ENCODE results near the gene COL6A2. TPM values are rescaled to one million over a fixed set of nuclear protein-coding genes. Genes with fewer than 3 reads are reported as not detected.

COL6A2 gene
- total and polyA plus RNA-seq, 8 donors, result 79.3 to 3,737 (median 398) TPM

DNA sequence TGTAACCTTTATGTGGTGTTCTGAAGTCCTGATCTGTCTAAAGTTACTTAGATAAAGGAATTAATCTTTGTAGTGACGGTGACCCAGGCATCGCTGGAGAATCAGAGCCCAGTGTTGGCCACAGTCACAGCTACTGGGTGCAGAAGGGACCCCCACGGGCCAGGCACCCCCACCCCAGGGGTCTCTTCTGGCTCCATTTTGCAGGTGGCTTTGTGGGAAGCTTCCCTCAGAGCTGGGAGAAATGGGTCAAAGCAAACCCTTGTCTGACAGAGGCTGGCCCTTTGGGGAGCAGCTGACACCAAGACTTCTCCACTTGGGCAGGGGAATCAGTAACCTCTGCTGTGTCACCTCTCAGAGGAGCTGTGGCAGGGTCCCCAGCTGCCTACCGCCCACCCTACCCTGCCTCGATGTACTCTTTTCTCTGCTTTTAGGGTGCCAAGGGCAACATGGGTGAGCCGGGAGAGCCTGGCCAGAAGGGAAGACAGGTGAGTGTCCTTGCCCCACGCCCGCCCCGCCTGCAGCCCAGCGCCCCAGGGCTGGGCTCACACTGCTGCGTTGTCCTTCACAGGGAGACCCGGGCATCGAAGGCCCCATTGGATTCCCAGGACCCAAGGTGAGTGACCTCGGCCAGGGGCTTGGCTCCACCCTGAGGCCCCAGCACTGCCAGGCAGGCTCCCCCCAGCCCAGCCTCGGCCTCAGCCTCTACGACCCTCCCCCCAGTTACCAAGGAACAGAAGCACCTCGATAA, 17.7 kb downstream of the COL6A2 start:
- 86 to 95% (median 90%) methylated on average over 15 to 17 of the region's 17 CpGs for WGBS, 5 donors
- H3K9me3 ChIP-seq, result peaks cover 0 to 7% (median 3%) of the 10 kb centered on the region in 4 donors
- no peak for DNase-seq
- H3K36me3 ChIP-seq, result peaks cover 69 to 89% (median 88%) of the 10 kb centered on the region in 4 donors
- peaks cover under 1 to 7% (median 7%) of the 10 kb centered on the region in 4 donors for H3K4me1 ChIP-seq
- intact Hi-C loops (cut with DNase I; ENCODE audit: low total_unique reads), result no loop called here
- no peak overlapping the region for H3K4me3 ChIP-seq
- peak overlapping the region in 1 of 5 donors; percentile 12 for H3K27ac ChIP-seq
- H3K27me3 ChIP-seq, result no peaks in the 10 kb centered on the region
- TF ChIP-seq, protein P1, sequence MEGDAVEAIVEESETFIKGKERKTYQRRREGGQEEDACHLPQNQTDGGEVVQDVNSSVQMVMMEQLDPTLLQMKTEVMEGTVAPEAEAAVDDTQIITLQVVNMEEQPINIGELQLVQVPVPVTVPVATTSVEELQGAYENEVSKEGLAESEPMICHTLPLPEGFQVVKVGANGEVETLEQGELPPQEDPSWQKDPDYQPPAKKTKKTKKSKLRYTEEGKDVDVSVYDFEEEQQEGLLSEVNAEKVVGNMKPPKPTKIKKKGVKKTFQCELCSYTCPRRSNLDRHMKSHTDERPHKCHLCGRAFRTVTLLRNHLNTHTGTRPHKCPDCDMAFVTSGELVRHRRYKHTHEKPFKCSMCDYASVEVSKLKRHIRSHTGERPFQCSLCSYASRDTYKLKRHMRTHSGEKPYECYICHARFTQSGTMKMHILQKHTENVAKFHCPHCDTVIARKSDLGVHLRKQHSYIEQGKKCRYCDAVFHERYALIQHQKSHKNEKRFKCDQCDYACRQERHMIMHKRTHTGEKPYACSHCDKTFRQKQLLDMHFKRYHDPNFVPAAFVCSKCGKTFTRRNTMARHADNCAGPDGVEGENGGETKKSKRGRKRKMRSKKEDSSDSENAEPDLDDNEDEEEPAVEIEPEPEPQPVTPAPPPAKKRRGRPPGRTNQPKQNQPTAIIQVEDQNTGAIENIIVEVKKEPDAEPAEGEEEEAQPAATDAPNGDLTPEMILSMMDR (IDR thresholded peaks at IDR 0.05), result no peak
- TF ChIP-seq EP300 (IDR thresholded peaks at IDR 0.05) (no peak), POLR2AphosphoS5 (IDR thresholded peaks at IDR 0.05) (no peak), POLR2A (IDR thresholded peaks at IDR 0.05) (no peak)

DNA sequence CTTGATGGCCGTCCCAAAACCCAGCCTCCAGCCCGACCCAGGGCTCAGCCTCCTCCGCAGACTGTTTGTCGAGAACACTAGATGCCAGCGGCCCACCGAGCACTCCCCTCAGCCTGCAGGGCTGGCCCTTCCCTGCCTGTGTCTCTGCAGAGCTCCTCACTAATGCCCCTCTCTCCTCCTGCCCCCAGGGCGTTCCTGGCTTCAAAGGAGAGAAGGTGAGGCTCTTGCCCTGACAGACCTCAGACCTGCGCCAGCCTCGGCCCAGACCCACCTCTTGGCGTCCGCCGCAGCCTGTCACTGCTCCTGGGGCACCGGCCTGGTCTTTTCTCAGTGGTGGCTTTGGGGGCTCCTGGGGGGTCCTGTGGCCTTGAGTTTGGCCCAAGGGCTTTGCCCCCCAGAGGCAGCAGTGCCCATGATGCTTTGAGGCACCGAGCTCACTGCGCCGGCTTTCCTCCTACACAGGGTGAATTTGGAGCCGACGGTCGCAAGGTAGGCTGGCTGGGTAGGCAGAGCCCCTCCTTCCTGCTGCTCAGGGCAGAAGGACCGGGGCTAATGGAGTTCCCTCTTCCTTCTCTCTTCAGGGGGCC, 18.4 kb downstream of the COL6A2 start:
- Histone ChIP-seq H3K4me1 (peaks cover 0 to 1% (median under 1%) of the 10 kb centered on the region in 4 donors), H3K36me3 (peaks cover 76 to 96% (median 95%) of the 10 kb centered on the region in 4 donors), H3K27me3 (no peaks in the 10 kb centered on the region), H3K4me3 (no peak overlapping the region), H3K9me3 (peaks cover 0 to 7% (median 3%) of the 10 kb centered on the region in 4 donors), H3K27ac (no peak overlapping the region)
- WGBS, 5 donors, result 80 to 90% (median 88%) methylated on average over 12 to 20 of the region's 20 CpGs
- intact Hi-C loops (cut with DNase I; ENCODE audit: low total_unique reads), result no loop called here
- no peak for DNase-seq
- TF ChIP-seq EP300 (IDR thresholded peaks at IDR 0.05) (no peak), POLR2AphosphoS5 (IDR thresholded peaks at IDR 0.05) (no peak), POLR2A (IDR thresholded peaks at IDR 0.05) (no peak)
- TF ChIP-seq, protein P1 (IDR thresholded peaks at IDR 0.05), result no peak

GRCh38 chr21:46116776-46117585, 19.1 kb downstream of the COL6A2 start:
- WGBS, 5 donors, result 73 to 82% (median 75%) methylated on average over 4 to 24 of the region's 24 CpGs
- DNase-seq, result no peak
- Histone ChIP-seq H3K36me3 (peaks cover 83 to 100% (median 100%) of the 10 kb centered on the region in 4 donors), H3K27ac (no peak overlapping the region), H3K9me3 (peaks cover 0 to 7% (median 3%) of the 10 kb centered on the region in 4 donors), H3K4me1 (no peaks in the 10 kb centered on the region), H3K4me3 (no peak overlapping the region), H3K27me3 (no peaks in the 10 kb centered on the region)
- TF ChIP-seq POLR2A (IDR thresholded peaks at IDR 0.05), result no peak
- no peak for TF ChIP-seq EP300 (IDR thresholded peaks at IDR 0.05)
- TF ChIP-seq, protein P1 (IDR thresholded peaks at IDR 0.05), result no peak
- TF ChIP-seq POLR2AphosphoS5 (IDR thresholded peaks at IDR 0.05), result no peak
- intact Hi-C loops (cut with DNase I; ENCODE audit: low total_unique reads), result no loop called here
